NCI-H345 (cell line): ENCODE data around the gene IGFLR1.
"Not testable (repeated sequence)": the region's sequence is repeated elsewhere in the genome, so short reads cannot be mapped to it uniquely, and the experiment has no call there.

Experiments used
- DNase-seq: peaks from one replicate; lab custom pipeline; 2025; lab: John Stamatoyannopoulos, UW

The IGFLR1 gene

DNA sequence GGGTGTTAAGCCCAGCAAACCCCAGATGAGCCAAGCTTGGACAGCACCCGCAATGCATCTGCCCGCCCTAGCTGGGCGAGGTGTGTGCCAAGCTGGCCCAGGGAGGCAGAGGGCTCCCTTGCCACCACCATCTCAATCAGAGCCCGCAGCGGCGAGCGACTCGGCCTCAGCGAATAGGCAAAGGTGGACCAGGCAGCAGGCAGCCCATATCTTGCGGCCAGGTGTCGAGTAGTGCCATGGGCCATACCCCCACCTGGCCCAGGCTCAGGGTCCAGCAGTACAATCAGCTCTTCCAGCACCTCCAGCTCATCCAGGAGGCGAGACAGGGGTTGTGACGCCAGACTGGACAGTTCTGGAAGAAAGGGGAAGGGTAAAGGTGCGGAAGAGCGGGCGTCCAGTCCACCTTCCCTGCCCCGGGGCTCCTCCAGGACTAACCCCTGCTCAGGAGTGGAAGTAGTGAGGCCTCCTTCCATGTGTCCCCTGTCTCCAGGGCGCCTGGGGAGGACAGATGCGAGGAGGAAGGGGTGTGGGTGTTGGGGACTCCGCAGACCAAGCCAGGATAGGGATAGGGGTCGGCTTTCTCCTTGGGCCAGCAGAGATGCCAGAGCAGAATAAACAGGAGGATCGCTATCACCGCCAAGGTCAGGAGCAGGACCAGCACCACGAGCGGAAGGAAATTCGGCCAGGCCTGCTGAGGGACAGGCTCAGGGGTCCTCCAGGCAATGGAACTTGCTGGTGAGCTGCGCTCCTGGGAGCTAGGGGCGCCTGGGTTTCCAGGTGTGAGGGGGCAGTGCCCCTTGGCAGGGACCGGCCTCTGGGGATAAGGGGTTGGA is 2.8 kb downstream of the IGFLR1 start:
- DNase-seq = no peak

- no peak for DNase-seq
Observed at GRCh38 chr19:35738887-35739229, 3.4 kb downstream of the IGFLR1 start.

DNA sequence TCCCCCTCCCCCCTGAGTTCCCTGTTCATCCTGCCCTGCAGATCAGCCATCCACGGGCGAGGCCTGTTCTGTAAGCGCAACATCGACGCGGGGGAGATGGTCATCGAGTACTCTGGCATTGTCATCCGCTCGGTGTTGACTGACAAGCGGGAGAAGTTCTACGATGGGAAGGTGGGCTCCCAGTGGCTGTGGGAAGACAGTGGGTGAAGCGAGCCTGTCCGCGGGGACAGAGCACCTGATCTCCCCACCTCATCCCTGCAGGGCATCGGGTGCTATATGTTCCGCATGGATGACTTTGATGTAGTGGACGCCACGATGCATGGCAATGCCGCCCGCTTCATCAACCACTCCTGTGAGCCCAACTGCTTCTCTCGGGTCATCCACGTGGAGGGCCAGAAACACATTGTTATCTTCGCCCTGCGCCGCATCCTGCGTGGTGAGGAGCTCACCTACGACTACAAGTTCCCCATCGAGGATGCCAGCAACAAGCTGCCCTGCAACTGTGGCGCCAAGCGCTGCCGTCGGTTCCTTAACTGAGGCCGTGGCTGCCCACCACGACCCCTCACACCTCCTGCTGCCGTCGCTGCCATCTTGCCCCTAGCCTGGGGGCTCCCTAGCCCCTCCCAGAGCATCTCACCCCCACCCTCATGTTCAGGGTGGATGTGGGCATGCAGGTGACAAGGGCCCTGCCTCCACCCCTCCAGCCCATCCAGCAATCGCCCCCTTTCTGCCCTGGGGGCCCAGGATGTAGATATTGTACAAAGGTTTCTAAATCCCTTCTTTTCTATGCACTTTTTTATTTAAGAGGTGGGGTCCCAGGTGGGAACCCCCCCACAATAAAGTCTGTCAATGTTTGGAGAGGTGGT is 4.0 kb downstream of the IGFLR1 start:
- DNase-seq = no peak

GRCh38 chr19:35736913-35737886 is 5.1 kb downstream of the IGFLR1 start:
- no peak for DNase-seq

- DNase-seq = no peak
Observed at GRCh38 chr19:35734889-35735288, 7.4 kb downstream of the IGFLR1 start.

GRCh38 chr19:35734273-35734672 is 8.0 kb downstream of the IGFLR1 start:
- no peak for DNase-seq

GRCh38 chr19:35733180-35734125 is 8.8 kb downstream of the IGFLR1 start:
- DNase-seq = no peak

DNA sequence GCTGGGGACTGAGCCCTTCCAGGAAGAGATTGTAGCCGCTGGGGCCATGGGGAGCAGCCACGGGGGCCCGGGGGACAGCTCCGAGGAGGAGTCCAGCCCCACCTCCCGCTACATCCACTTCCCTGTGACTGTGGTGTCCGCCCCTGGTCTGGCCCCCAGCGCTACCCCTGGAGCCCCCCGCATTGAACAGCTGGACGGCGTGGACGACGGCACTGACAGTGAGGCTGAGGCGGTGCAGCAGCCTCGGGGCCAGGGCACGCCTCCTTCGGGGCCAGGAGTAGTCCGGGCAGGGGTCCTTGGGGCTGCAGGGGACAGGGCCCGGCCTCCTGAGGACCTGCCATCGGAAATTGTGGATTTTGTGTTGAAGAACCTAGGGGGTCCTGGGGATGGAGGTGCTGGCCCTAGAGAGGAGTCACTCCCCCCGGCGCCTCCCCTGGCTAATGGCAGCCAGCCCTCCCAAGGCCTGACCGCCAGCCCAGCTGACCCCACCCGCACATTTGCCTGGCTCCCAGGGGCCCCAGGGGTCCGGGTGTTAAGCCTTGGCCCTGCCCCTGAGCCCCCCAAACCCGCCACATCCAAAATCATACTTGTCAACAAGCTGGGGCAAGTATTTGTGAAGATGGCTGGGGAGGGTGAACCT is 9.6 kb downstream of the IGFLR1 start:
- no peak for DNase-seq

GRCh38 chr19:35731779-35732405 is 10.4 kb downstream of the IGFLR1 start:
- DNase-seq = no peak

GRCh38 chr19:35731353-35731752 is 10.9 kb downstream of the IGFLR1 start:
- no peak for DNase-seq

GRCh38 chr19:35730326-35730725 is 11.9 kb downstream of the IGFLR1 start:
- no peak for DNase-seq

DNA sequence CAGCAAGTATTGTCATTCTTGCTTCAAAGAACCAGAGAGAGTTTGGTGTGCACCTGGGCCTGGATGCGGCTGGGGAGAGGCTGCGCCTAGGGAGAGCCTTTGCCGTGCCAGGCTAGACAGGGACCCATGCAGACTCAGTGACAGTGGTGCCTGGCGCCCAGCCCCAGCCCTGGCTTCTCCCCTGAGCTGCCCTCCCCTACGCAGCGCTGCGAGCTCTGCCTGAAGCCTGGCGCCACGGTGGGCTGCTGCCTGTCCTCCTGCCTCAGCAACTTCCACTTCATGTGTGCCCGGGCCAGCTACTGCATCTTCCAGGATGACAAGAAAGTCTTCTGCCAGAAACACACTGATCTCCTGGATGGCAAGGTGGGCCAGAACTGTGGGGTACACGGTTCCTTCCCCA is 12.5 kb downstream of the IGFLR1 start:
- DNase-seq = no peak

DNA sequence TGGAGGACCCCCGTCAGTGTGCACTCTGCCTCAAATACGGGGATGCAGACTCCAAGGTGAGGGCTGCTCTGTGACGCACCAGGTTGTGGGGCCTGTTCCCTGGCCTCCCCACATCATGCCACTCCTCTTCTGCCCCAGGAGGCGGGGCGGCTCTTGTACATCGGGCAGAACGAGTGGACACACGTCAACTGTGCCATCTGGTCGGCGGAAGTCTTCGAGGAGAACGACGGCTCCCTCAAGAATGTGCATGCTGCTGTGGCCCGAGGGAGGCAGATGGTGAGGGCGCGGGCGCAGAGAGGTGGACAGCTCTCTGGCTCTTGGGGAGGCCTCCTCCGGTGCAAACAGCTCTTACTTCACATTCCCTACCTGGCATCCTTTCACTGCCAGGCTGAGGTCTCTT is 13.2 kb downstream of the IGFLR1 start:
- DNase-seq = no peak

DNA sequence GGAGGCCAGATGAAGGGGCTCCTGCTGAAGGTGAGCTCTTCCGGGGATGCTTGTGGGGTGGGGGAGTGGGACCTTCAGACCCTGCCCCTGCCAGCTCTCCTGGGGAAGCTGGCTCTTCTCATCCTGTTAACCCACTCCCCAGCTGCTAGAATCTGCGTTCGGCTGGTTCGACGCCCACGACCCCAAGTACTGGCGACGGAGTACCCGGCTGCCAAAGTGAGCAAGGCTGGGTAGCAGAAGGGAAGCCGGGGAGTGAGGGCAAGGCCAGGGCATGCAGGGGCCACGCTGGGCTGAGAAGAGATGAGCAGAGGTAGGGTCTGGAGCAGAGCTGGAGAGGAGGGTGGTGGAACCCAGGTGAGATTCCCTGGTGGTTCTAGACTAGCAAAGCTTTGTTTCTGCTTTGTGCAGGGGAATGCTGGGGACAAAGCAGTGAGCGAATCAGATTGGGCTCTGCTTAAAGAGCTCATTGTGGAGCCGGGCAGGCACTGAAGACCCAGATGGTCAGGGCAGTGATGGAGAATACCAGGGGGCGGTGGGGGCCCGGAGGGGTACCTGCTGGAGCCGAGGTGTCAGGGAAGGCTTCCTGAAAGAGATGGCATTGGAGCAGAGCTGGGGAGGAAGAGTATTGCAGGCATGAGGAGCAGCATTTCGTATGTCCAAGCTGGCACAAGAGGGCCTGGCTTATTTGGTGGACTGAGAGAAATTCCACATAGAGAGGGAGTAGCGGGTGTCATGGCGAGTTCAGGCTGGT is 14.1 kb downstream of the IGFLR1 start:
- no peak for DNase-seq

DNA sequence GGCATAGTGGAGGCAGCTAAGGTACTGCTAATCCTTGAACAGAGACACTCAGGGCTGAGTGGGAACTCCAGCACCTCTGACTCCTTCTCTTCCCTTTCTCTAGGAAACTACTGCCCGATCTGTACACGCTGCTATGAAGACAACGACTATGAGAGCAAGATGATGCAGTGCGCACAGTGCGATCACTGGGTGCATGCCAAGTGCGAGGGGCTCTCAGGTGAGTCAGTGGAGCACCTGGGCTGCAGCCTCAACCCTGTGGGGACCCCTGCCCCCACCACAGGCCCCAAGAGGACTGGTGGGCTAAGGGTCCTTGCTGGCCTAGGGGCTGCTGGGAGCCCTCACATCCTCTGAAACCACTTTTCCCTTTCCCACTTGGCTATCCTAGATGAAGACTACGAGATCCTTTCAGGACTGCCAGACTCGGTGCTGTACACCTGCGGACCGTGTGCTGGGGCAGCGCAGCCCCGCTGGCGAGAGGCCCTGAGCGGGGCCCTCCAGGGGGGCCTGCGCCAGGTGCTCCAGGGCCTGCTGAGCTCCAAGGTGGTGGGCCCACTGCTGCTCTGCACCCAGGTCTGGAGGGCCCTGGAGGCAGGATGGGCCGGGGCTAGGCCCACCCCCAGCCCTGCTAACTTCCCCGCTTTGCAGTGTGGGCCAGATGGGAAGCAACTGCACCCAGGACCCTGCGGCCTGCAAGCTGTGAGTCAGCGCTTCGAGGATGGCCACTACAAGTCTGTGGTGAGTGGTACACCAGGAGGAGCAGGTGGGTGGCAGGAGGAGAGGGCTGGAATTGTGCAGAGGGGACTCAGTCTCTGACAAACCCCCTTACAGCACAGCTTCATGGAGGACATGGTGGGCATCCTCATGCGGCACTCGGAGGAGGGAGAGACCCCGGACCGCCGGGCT is 14.9 kb downstream of the IGFLR1 start:
- DNase-seq = no peak

DNA sequence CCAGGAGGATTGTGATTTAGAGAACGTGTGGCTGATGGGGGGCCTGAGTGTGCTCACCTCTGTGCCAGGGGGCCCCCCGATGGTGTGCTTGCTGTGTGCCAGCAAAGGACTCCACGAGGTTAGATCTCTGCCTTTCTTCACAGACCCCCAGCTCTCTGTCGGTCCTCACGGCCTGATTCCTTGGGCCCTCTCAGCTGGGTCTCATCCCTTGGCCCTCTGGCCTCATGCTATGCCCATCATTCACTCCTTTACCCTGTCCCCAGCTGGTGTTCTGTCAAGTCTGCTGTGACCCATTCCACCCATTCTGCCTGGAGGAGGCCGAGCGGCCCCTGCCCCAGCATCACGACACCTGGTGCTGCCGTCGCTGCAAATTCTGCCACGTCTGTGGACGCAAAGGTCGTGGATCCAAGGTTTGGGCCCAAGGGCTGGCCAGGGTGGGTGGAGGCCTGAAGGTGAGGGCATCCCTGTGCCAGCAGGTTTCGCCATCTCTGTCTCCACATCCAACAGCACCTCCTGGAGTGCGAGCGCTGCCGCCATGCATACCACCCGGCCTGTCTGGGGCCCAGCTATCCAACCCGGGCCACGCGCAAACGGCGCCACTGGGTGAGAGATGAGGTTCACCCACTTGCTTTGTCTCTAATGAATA is 16.9 kb downstream of the IGFLR1 start:
- no peak for DNase-seq

GRCh38 chr19:35724560-35724959 is 17.7 kb downstream of the IGFLR1 start:
- DNase-seq = no peak

GRCh38 chr19:35724132-35724531 is 18.1 kb downstream of the IGFLR1 start:
- not testable (repeated sequence) for DNase-seq
